HCT116 (cell line): ENCODE results near the gene THNSL1. TPM values are rescaled to one million over a fixed set of nuclear protein-coding genes. Genes with fewer than 3 reads are reported as not detected.

Source experiments
- ATAC-seq: fragments of 200-7000 bp; cut with Tn5 transposase; 2 replicates; pipeline ENCODE4 v1.9.1; 2020; ENCODE audit warnings: mild to moderate bottlenecking, moderate library complexity
- BruUV-seq: library from RNA; stranded (reverse); fragments of 400-500 nt; replicated peaks from 2 replicates; lab custom pipeline; 2021; lab: Mats Ljungman, UMichigan
- CTCF ChIA-PET: fragments of 300-600 bp; sonication (Branson Sonifier 250); formaldehyde crosslinking; loops from one replicate; lab custom pipeline; 2021; ENCODE audit warnings: antibody characterized with exemption; lab: Charles Lee
- POLR2A ChIA-PET: fragments of 300-600, 350-600 bp; sonication (Branson Sonifier 250); formaldehyde crosslinking; loops from one replicate; lab custom pipeline; 2021; ENCODE audit warnings: antibody characterized with exemption; lab: Charles Lee
- RAD21 ChIA-PET, 2 experiments: fragments of 300-600 bp; sonication (Branson Sonifier 250); formaldehyde crosslinking; loops; one replicate each; lab custom pipeline; 2023; ENCODE audit warnings: low total read pairs in 2 of 2; ENCODE audit not compliant: uncharacterized antibody in 2 of 2, unreplicated experiment in 2 of 2, low non-redundant PET in 1 of 2; lab: Charles Lee
- DNase-seq: peaks from one replicate; pipeline ENCODE4 v3.0.0-alpha.2; 2010; ENCODE audit warnings: low read depth, low spot score
- H2AFZ ChIP-seq: fragments of 200-600 bp; shearing (Covaris generic), sonication (generic); 2 replicates; pipeline ENCODE4 v1.6.1; 2017; ENCODE audit warnings: low read depth, mixed run types, mixed read lengths, antibody characterized with exemption, low read length; ENCODE audit not compliant: poor library complexity, severe bottlenecking
- H3K27ac ChIP-seq: 2 replicates; pipeline ENCODE4 v1.5.1; 2012; ENCODE audit warnings: low read depth, low read length
- H3K27me3 ChIP-seq: fragments of 200-600 bp; sonication (generic); 2 replicates; pipeline ENCODE4 v1.6.1; 2016; ENCODE audit warnings: mixed run types, low read length, mixed read lengths; ENCODE audit not compliant: insufficient read depth
- H3K36me3 ChIP-seq, 2 experiments: fragments of 200-500 bp in 1 of 2; fragments of 200-600 bp in 1 of 2; sonication (Bioruptor generic) in 1 of 2; sonication (generic) in 1 of 2; 2 replicates each; pipeline versions ENCODE4 v1.5.1 to v1.6.1; 2014 to 2016; ENCODE audit warnings: low read length in 2 of 2, inconsistent platforms in 1 of 2, mixed read lengths in 1 of 2, mixed run types in 1 of 2; ENCODE audit not compliant: insufficient read depth in 2 of 2, control insufficient read depth in 1 of 2
- H3K4me1 ChIP-seq, 2 experiments: fragments of 200-600 bp in 1 of 2; sonication (generic) in 1 of 2; 2 replicates each; pipeline versions ENCODE4 v1.5.1 to v1.6.1; 2012 to 2017; ENCODE audit warnings: low read length in 2 of 2, inconsistent platforms in 1 of 2, mild to moderate bottlenecking in 1 of 2, mixed read lengths in 1 of 2, mixed run types in 1 of 2, moderate library complexity in 1 of 2; ENCODE audit not compliant: insufficient read depth in 2 of 2, control insufficient read depth in 1 of 2
- H3K4me2 ChIP-seq: fragments of 200-600 bp; sonication (generic); 2 replicates; pipeline ENCODE4 v1.6.1; 2017; ENCODE audit warnings: mixed run types, low read length, mixed read lengths
- H3K4me3 ChIP-seq, 2 experiments: fragments of 200-600 bp in 1 of 2; sonication (generic) in 1 of 2; replicated peaks in 1 of 2; 2 replicates each; pipeline ENCODE4 v1.5.1; 2011 to 2016; ENCODE audit warnings: low read length in 2 of 2, control low read depth in 1 of 2, low read depth in 1 of 2, mild to moderate bottlenecking in 1 of 2, mixed read lengths in 1 of 2, mixed run types in 1 of 2
- H3K79me2 ChIP-seq: fragments of 200-600 bp; sonication (generic); 2 replicates; pipeline ENCODE4 v1.6.1; 2017; ENCODE audit warnings: mild to moderate bottlenecking, mixed run types, low read length, moderate library complexity, mixed read lengths; ENCODE audit not compliant: insufficient read depth
- H3K9ac ChIP-seq: fragments of 200-600 bp; sonication (generic); 2 replicates; pipeline ENCODE4 v1.6.1; 2016; ENCODE audit warnings: low read length, mixed read lengths
- H3K9me2 ChIP-seq: fragments of 200-600 bp; sonication (generic), shearing (Covaris generic); 2 replicates; pipeline ENCODE4 v1.6.1; 2017; ENCODE audit warnings: mixed run types, mild to moderate bottlenecking, moderate library complexity; ENCODE audit not compliant: insufficient read depth
- H3K9me3 ChIP-seq, 2 experiments: fragments of 200-500 bp in 1 of 2; fragments of 200-600 bp in 1 of 2; sonication (Bioruptor generic) in 1 of 2; sonication (generic) in 1 of 2; 2 replicates each; pipeline ENCODE4 v1.6.1; 2014 to 2017; ENCODE audit warnings: low read length in 2 of 2, mixed read lengths in 2 of 2, inconsistent platforms in 1 of 2, low read depth in 1 of 2, mild to moderate bottlenecking in 1 of 2, mixed run types in 1 of 2, moderate library complexity in 1 of 2; ENCODE audit not compliant: control insufficient read depth in 1 of 2, insufficient read depth in 1 of 2
- H4K20me1 ChIP-seq: fragments of 200-600 bp; sonication (generic), shearing (Covaris generic); 2 replicates; pipeline ENCODE4 v1.6.1; 2017; ENCODE audit warnings: mixed run types, mild to moderate bottlenecking, moderate library complexity; ENCODE audit not compliant: insufficient read depth
- CBX3 ChIP-seq: IDR thresholded peaks from 2 replicates; pipeline ENCODE4 v1.6.1; 2012; ENCODE audit warnings: low read depth
- CEBPB ChIP-seq: IDR thresholded peaks from 2 replicates; pipeline ENCODE4 v1.6.1; 2012; ENCODE audit warnings: low read depth
- FOSL1 ChIP-seq: IDR thresholded peaks from 2 replicates; pipeline ENCODE4 v1.6.1; 2012; ENCODE audit warnings: low read depth
- JUND ChIP-seq: IDR thresholded peaks from 2 replicates; pipeline ENCODE4 v1.6.1; 2012
- MAX ChIP-seq: IDR thresholded peaks from 2 replicates; pipeline ENCODE4 v1.6.1; 2012
- POLR2AphosphoS5 ChIP-seq: IDR thresholded peaks from 2 replicates; pipeline ENCODE4 v1.6.1; 2011; ENCODE audit warnings: mild to moderate bottlenecking, low read depth, low read length, moderate library complexity
- SIN3A ChIP-seq: IDR thresholded peaks from 2 replicates; pipeline ENCODE4 v1.6.1; 2012; ENCODE audit warnings: low read depth
- SP1 ChIP-seq: IDR thresholded peaks from 2 replicates; pipeline ENCODE4 v1.6.1; 2012; ENCODE audit warnings: low read depth
- SRF ChIP-seq: IDR thresholded peaks from 2 replicates; pipeline ENCODE4 v1.6.1; 2012; ENCODE audit warnings: low read depth
- TCF7L2 ChIP-seq: IDR thresholded peaks from 2 replicates; pipeline ENCODE4 v1.7.0; 2011; ENCODE audit warnings: borderline replicate concordance, inconsistent platforms; ENCODE audit not compliant: insufficient read depth, insufficient read length; ENCODE audit errors: extremely low read depth
- YY1 ChIP-seq: IDR thresholded peaks from 2 replicates; pipeline ENCODE4 v1.6.1; 2011; ENCODE audit warnings: low read length, low read depth, moderate library complexity, mild to moderate bottlenecking; ENCODE audit not compliant: insufficient replicate concordance; ENCODE audit errors: extremely low read depth
- ZNF274 ChIP-seq: fragments of 200-500 bp; sonication (Bioruptor generic); IDR thresholded peaks from 2 replicates; pipeline ENCODE4 v1.6.1; 2014; ENCODE audit warnings: mild to moderate bottlenecking, low read depth, low read length, inconsistent platforms
- intact Hi-C: fragments of 100-400 bp; cut with micrococcal nuclease; formaldehyde crosslinking; loops from 2 replicates; pipeline ENCODE4 v1.10.0; 2022
- total RNA-seq: library from RNA; stranded (reverse); gene quantifications from one replicate; pipeline ENCODE4 v1.2.1, GENCODE V29; 2021; ENCODE audit not compliant: unreplicated experiment
- TF ChIP-seq, protein P1 (sequence below), 3 experiments: fragments of 200-600 bp in 1 of 3; sonication (generic) in 1 of 3; IDR thresholded peaks in 2 of 3; conservative IDR thresholded peaks in 1 of 3; 2 replicates each; pipeline ENCODE4 v1.5.1; 2012 to 2017; ENCODE audit warnings: low read depth in 2 of 3, low read length in 2 of 3, antibody characterized with exemption in 1 of 3, borderline replicate concordance in 1 of 3, control low read depth in 1 of 3, mild to moderate bottlenecking in 1 of 3, mixed read lengths in 1 of 3, mixed run types in 1 of 3, moderate library complexity in 1 of 3; ENCODE audit not compliant: insufficient read depth in 1 of 3

Gene THNSL1
- total RNA-seq, 1 experiment from 2014 or later = 7.7 TPM

GRCh38 chr10:25059990-25060389 lies 43.6 kb downstream of the THNSL1 start:
- no peaks in the 10 kb centered on the region for H4K20me1 ChIP-seq
- no peaks in the 10 kb centered on the region for H3K79me2 ChIP-seq
- POLR2A ChIA-PET = no interaction called here
- no peaks in the 10 kb centered on the region for H3K27me3 ChIP-seq
- BruUV-seq = no TSS peak
- H3K36me3 ChIP-seq = no peaks in the 10 kb centered on the region
- H3K9me3 ChIP-seq = no peaks in the 10 kb centered on the region
- peak overlapping the region; percentile 80 for H2AFZ ChIP-seq
- peak overlapping the region; percentile 42 for H3K27ac ChIP-seq
- H3K4me3 ChIP-seq = peak overlapping the region in 1 of 2 experiments; percentile 44; a peak in 2 of 4 replicates
- intact Hi-C loops = loop anchor here (5.0 to 10.0 kb wide), 2 partner anchors 98 to 235 kb away; no protein-coding TSS in a partner anchor
- peaks cover 31 to 54% of the 10 kb centered on the region in 2 experiments for H3K4me1 ChIP-seq
- TF ChIP-seq ZNF274 (no peak), CEBPB (peak; percentile 98), SIN3A (peak; percentile 63; the same call in 1 of the 2 replicates), SP1 (peak; percentile 64), MAX (peak; percentile 48), SRF (no peak), POLR2AphosphoS5 (peak; percentile 33; the same call in 1 of the 2 replicates), JUND (peak; percentile 87), TCF7L2 (peak; percentile 97), FOSL1 (peak; percentile 90), YY1 (no peak), CBX3 (peak; percentile 83; the same call in 1 of the 2 replicates)
- TF ChIP-seq, protein P1, sequence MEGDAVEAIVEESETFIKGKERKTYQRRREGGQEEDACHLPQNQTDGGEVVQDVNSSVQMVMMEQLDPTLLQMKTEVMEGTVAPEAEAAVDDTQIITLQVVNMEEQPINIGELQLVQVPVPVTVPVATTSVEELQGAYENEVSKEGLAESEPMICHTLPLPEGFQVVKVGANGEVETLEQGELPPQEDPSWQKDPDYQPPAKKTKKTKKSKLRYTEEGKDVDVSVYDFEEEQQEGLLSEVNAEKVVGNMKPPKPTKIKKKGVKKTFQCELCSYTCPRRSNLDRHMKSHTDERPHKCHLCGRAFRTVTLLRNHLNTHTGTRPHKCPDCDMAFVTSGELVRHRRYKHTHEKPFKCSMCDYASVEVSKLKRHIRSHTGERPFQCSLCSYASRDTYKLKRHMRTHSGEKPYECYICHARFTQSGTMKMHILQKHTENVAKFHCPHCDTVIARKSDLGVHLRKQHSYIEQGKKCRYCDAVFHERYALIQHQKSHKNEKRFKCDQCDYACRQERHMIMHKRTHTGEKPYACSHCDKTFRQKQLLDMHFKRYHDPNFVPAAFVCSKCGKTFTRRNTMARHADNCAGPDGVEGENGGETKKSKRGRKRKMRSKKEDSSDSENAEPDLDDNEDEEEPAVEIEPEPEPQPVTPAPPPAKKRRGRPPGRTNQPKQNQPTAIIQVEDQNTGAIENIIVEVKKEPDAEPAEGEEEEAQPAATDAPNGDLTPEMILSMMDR (IDR thresholded peaks at IDR 0.05 in 2 of 3, conservative IDR thresholded peaks at IDR 0.05 in 1 of 3; ENCODE audit: borderline replicate concordance in 1 of 3, insufficient read depth in 1 of 3, low read depth in 2 of 3, low read length in 2 of 3) = no peak
- CTCF ChIA-PET = no interaction called here
- DNase-seq (peak; percentile 79), ATAC-seq (peak; percentile 79)
- RAD21 ChIA-PET = no interaction called here
- H3K9ac ChIP-seq = no peak overlapping the region
- H3K4me2 ChIP-seq = peak overlapping the region; percentile 81
- no peaks in the 10 kb centered on the region for H3K9me2 ChIP-seq
